T-cell (primary cell): ENCODE data around the gene FMN2. TPM values are rescaled to one million over a fixed set of nuclear protein-coding genes. Genes with fewer than 3 reads are reported as not detected.

Experiments
- ATAC-seq, 4 experiments: fragments of 200-7000 bp in 3 of 4; fragments of 150-1000 bp in 1 of 4; cut with Tn5 transposase; replicated peaks in 1 of 4; 1 replicate in 3 of 4; 2 replicates in 1 of 4; pipeline ENCODE4 v1.10.0; 2021; ENCODE audit warnings: moderate library complexity in 3 of 4, mild to moderate bottlenecking in 2 of 4, moderate number of reproducible peaks in 1 of 4
- CTCF ChIA-PET, 2 donors: fragments of 300-600 bp; sonication (Branson Sonifier 250); formaldehyde crosslinking; loops; one replicate each; lab custom pipeline; 2022; ENCODE audit warnings: antibody characterized with exemption in 2 of 2; lab: Charles Lee
- POLR2A ChIA-PET, 2 donors: fragments of 300-600 bp; sonication (Branson Sonifier 250); formaldehyde crosslinking; loops; one replicate each; lab custom pipeline; 2022; ENCODE audit warnings: antibody characterized with exemption in 2 of 2; lab: Charles Lee
- DNase-seq, 35 experiments: peaks; one replicate each; pipeline versions ENCODE4 v3.0.0 to v3.0.0-alpha.2; 2013 to 2023
- H3K27ac ChIP-seq: one replicate; pipeline ENCODE4 v1.5.1; 2013; ENCODE audit warnings: low read length
- H3K27me3 ChIP-seq, 2 experiments: replicated peaks in 1 of 2; 1 replicate in 1 of 2; 2 replicates in 1 of 2; pipeline versions ENCODE4 v1.6.1 to v1.7.0; 2013; ENCODE audit warnings: low read length in 1 of 2, mixed read lengths in 1 of 2; ENCODE audit not compliant: control insufficient read depth in 2 of 2, insufficient read depth in 2 of 2; ENCODE audit errors: extremely low read depth in 1 of 2
- H3K36me3 ChIP-seq, 2 donors: 1 replicate in 1 of 2; 2 replicates in 1 of 2; pipeline versions ENCODE4 v1.6.1 to v1.7.0; 2013; ENCODE audit warnings: low read length in 1 of 2; ENCODE audit not compliant: control insufficient read depth in 2 of 2, insufficient read depth in 1 of 2; ENCODE audit errors: extremely low read depth in 1 of 2
- H3K4me1 ChIP-seq, 2 experiments: 1 replicate in 1 of 2; 2 replicates in 1 of 2; pipeline versions ENCODE4 v1.6.1 to v1.7.0; 2013; ENCODE audit warnings: low read length in 2 of 2, mixed read lengths in 1 of 2; ENCODE audit not compliant: insufficient read depth in 2 of 2, control insufficient read depth in 1 of 2; ENCODE audit errors: extremely low read depth in 1 of 2
- H3K4me3 ChIP-seq, 2 donors: 1 replicate in 1 of 2; 2 replicates in 1 of 2; pipeline versions ENCODE4 v1.5.1 to v1.7.0; 2013; ENCODE audit warnings: mild to moderate bottlenecking in 2 of 2, low read length in 1 of 2, moderate library complexity in 1 of 2; ENCODE audit not compliant: control insufficient read depth in 1 of 2; ENCODE audit errors: extremely low read depth in 1 of 2
- H3K9me3 ChIP-seq: 2 replicates; pipeline ENCODE4 v1.7.0; 2013
- H3K27ac Mint-ChIP-seq, 2 donors: one replicate each; pipeline ENCODE4 v1.8.0; 2020 to 2021; ENCODE audit warnings: mild to moderate bottlenecking in 2 of 2, mixed read lengths in 2 of 2
- H3K27me3 Mint-ChIP-seq, 2 donors: one replicate each; pipeline ENCODE4 v1.8.0; 2021 to 2022; ENCODE audit warnings: mixed read lengths in 2 of 2
- H3K36me3 Mint-ChIP-seq: one replicate; pipeline ENCODE4 v1.8.0; 2021; ENCODE audit warnings: mixed read lengths
- H3K4me1 Mint-ChIP-seq, 3 donors: one replicate each; pipeline ENCODE4 v1.8.0; 2020 to 2022; ENCODE audit warnings: mixed read lengths in 3 of 3, mild to moderate bottlenecking in 1 of 3
- H3K4me3 Mint-ChIP-seq, 3 donors: one replicate each; pipeline ENCODE4 v1.8.0; 2020 to 2022; ENCODE audit warnings: mild to moderate bottlenecking in 3 of 3, mixed read lengths in 3 of 3, moderate library complexity in 3 of 3
- H3K9me3 Mint-ChIP-seq, 3 donors: one replicate each; pipeline ENCODE4 v1.8.0; 2020 to 2022; ENCODE audit warnings: mixed read lengths in 3 of 3
- WGBS: methylation state at CpG from one replicate; pipeline ENCODE4 v1.1.5; 2013; ENCODE audit warnings: missing lambda C conversion rate; ENCODE audit not compliant: insufficient coverage; 5-methylcytosine and 5-hydroxymethylcytosine counted together
- total RNA-seq, 35 experiments: library from RNA in 6 of 35; stranded (reverse) in 6 of 35; fragments of 120-200 nt in 1 of 35; gene quantifications; one replicate each; pipeline versions ENCODE4 v1.2.1 to v1.2.4 and lab custom pipeline; 2013 to 2026

FMN2 gene
- total RNA-seq (not detected), total RNA-seq (lab: John Stamatoyannopoulos, UW) (0 to 0.14 (median 0) reads per million in 29 experiments)
- total RNA-seq (2013) = not detected

DNA sequence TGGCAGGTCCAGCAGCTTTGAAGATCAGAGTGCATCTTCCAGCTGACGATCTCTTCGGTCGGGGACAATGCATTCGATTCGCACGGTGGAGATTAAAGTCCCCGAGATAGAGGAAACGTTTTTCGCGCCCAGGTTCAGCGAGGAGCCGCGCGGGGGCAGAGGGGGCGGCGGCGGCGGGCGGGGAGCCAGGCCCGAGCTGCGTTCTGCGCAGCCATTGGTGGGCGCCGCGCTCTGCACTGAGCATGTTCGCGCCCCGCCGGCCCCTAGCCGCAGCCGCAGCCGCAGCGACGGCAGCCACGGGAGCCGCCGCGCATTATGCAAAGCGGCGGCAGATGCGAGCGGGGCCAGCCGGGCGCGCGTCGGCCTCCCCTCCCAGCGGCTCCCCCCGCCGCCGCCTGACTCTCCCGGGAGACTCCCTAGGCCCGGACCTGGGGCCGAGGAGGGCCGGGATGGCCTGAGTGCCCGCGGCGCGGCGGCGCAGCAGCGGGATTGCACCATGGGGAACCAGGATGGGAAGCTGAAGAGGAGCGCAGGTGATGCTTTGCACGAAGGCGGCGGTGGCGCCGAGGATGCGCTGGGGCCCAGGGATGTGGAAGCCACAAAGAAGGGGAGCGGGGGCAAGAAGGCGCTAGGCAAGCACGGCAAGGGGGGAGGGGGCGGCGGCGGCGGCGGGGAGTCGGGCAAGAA is at the start of gene FMN2:
Gene FMN2, plus strand, starts transcription at position 270 of the 687 bp plus-strand sequence. Its CDS starts 227 bp downstream, at position 497.
- ChIA-PET CTCF (no interaction called here), POLR2A (no interaction called here)
- H3K4me1 Mint-ChIP-seq = peaks cover 0 to 11% (median 4%) of the 10 kb centered on the region in 3 donors
- H3K27ac Mint-ChIP-seq = no peak within 1 kb of the TSS
- no peak for ATAC-seq
- no peak for DNase-seq
- no peaks in the 10 kb centered on the region for H3K9me3 ChIP-seq
- H3K27me3 ChIP-seq = peaks cover 14 to 22% of the 10 kb centered on the region in 2 experiments
- peak within 1 kb of the TSS in 1 of 3 donors; percentile 46 for H3K4me3 Mint-ChIP-seq
- no peak within 1 kb of the TSS for H3K4me3 ChIP-seq
- H3K27ac ChIP-seq = no peak within 1 kb of the TSS
- H3K27me3 Mint-ChIP-seq = peaks cover 34 to 39% of the 10 kb centered on the region in 2 donors
- 2% methylated on average over 76 of the region's 78 CpGs for WGBS
- peaks cover 0 to 5% (median 0%) of the 10 kb centered on the region in 3 donors for H3K9me3 Mint-ChIP-seq
- no peaks in the 10 kb centered on the region for H3K36me3 ChIP-seq
- H3K36me3 Mint-ChIP-seq = no peaks in the 10 kb centered on the region
- no peaks in the 10 kb centered on the region for H3K4me1 ChIP-seq

DNA sequence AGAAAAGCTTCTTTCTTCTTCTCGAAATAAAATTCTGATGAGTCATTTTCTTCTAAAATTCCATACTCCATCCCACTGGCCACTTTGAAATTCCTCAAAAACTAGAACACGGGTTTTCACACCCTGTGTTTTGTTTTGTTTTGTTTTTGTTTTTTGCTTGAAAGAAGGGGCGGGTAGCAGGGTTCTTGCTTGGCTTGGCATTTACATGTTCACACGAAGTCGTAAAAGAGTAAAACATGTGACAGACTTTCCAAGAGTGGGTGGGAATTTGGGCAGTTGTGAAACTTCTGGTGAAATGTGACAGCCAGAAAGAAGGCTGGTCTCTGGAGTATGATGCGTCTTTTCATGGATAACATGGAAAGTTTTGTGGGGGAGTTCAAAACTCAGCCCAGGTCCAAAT is 47.1 kb upstream of the FMN2 start:
- ChIA-PET CTCF (no interaction called here), POLR2A (no interaction called here)
- 100% methylated on average over 3 of the region's 6 CpGs for WGBS
- Mint-ChIP-seq H3K27ac (no peak overlapping the region), H3K4me1 (no peaks in the 10 kb centered on the region), H3K4me3 (no peak overlapping the region), H3K36me3 (no peaks in the 10 kb centered on the region), H3K9me3 (peaks cover 0 to 3% (median 0%) of the 10 kb centered on the region in 3 donors), H3K27me3 (no peaks in the 10 kb centered on the region)
- Histone ChIP-seq H3K27ac (no peak overlapping the region), H3K27me3 (no peaks in the 10 kb centered on the region), H3K9me3 (no peaks in the 10 kb centered on the region), H3K4me3 (no peak overlapping the region), H3K36me3 (no peaks in the 10 kb centered on the region), H3K4me1 (no peaks in the 10 kb centered on the region)
- DNase-seq = no peak
- ATAC-seq = no peak

DNA sequence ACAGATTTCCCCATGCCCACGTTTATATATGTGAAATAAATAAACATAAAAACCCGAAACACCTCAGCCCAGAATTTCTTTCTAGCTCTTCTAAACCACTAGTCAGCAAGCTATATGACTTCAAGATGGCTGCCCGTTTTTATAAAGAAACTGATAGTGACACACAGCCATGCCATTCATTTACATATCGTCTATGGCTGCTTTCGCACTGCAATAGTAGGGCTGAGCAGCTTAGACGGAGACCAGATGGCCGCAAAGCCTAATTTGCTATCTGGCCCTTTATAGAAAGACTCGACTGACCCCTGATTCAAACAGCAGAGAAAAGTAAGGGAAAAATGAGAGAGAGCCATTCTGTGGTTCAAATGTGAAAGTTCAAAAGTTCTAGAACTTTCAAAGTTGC is 45.7 kb upstream of the FMN2 start:
- Histone ChIP-seq H3K4me3 (no peak overlapping the region), H3K36me3 (no peaks in the 10 kb centered on the region), H3K4me1 (no peaks in the 10 kb centered on the region), H3K27ac (no peak overlapping the region), H3K27me3 (no peaks in the 10 kb centered on the region), H3K9me3 (no peaks in the 10 kb centered on the region)
- Mint-ChIP-seq H3K36me3 (no peaks in the 10 kb centered on the region), H3K9me3 (no peaks in the 10 kb centered on the region), H3K4me1 (no peaks in the 10 kb centered on the region), H3K27ac (no peak overlapping the region), H3K27me3 (no peaks in the 10 kb centered on the region), H3K4me3 (no peak overlapping the region)
- ChIA-PET POLR2A (no interaction called here), CTCF (no interaction called here)
- no peak for DNase-seq
- WGBS = 76% methylated on average over 3 of the region's 8 CpGs
- ATAC-seq = no peak

DNA sequence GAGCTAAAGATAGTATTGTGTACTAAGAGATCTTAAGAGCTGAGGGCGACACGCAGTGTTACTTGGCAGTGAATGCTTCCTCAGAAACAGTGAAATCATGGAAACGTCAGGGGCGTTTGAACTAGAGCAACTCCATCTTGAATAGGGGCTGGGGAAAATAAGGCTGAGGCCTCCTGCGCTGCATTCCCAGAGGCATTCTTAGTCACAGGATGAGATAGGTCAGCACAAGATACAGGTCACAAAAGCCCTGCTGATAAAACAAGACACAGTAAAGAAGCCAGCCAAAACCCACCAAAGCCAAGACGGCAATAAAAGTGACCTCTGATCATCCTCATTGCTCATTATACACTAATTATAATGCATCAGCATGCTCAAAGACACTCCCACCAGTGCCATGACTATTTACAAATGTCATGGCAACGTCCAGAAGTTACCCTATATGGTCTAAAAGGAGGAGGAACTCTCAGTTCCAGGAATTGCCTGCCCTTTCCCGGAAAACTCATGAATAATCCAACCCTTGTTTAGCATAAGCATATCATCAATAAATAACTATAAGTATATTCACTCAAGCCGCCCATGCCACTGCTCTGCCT is 37.5 kb upstream of the FMN2 start:
- H3K4me1 Mint-ChIP-seq = no peaks in the 10 kb centered on the region

DNA sequence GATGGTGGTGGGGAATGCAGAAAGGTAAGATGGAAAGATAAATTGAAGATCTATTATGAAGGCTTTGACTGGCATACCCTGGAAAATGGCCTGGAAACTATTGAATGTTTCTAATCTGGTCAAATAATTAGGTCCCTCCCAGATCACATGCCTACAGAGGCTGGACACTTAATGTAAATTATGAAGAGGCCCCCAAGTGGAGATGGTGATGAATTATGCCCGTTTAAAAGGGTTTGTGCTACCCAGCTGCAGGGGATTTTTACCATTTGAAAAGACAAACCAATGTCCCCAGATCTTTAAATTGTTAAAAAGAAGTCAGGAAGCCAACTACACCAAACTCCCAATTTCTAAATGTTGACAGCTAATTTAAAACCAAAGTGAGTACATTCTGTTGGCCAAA is 35.7 kb upstream of the FMN2 start:
- H3K27ac ChIP-seq = no peak overlapping the region
- Mint-ChIP-seq H3K27ac (no peak overlapping the region), H3K4me3 (no peak overlapping the region), H3K27me3 (peaks cover 0 to 1% of the 10 kb centered on the region in 2 donors), H3K36me3 (no peaks in the 10 kb centered on the region), H3K9me3 (peaks cover 0 to 9% (median 4%) of the 10 kb centered on the region in 3 donors), H3K4me1 (no peaks in the 10 kb centered on the region)
- ATAC-seq (no peak), DNase-seq (no peak)
- no peak overlapping the region for H3K4me3 ChIP-seq
- POLR2A ChIA-PET = no interaction called here
- WGBS = no CpG with 5 or more reads among the region's 1 CpG
- no peaks in the 10 kb centered on the region for H3K9me3 ChIP-seq
- H3K36me3 ChIP-seq = no peaks in the 10 kb centered on the region
- CTCF ChIA-PET = no interaction called here
- no peaks in the 10 kb centered on the region for H3K4me1 ChIP-seq
- no peaks in the 10 kb centered on the region for H3K27me3 ChIP-seq

More for the DNA sequence above, 37.5 kb upstream of the FMN2 start:
- 76% methylated on average over 8 of the region's 9 CpGs for WGBS
- Mint-ChIP-seq H3K27me3 (peaks cover 0 to 1% of the 10 kb centered on the region in 2 donors), H3K36me3 (no peaks in the 10 kb centered on the region), H3K9me3 (peaks cover 0 to 9% (median 4%) of the 10 kb centered on the region in 3 donors), H3K4me3 (no peak overlapping the region), H3K27ac (no peak overlapping the region)
- Histone ChIP-seq H3K4me1 (no peaks in the 10 kb centered on the region), H3K9me3 (no peaks in the 10 kb centered on the region), H3K4me3 (no peak overlapping the region), H3K27ac (no peak overlapping the region), H3K36me3 (no peaks in the 10 kb centered on the region), H3K27me3 (no peaks in the 10 kb centered on the region)
- CTCF ChIA-PET = no interaction called here
- POLR2A ChIA-PET = no interaction called here
- DNase-seq (no peak), ATAC-seq (no peak)

DNA sequence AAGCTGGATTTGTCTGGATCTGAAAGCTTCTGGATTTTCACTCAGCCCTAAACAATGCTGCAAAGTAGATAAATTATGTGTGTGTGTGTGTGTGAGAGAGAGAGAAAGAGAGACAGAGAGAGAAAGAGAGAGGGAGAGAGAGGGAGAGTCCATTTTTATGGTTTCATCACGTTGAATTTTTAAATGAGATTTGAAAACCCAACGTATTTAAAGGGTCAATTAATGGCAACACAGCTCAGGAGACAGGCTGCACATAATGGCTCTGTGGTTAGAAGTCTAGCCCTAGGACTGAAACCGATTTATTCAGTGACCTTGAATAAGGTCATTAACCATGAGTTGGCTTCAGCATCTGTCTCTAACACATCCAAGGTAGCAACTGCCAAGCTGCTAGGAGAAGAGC is 35.3 kb upstream of the FMN2 start:
- Histone ChIP-seq H3K36me3 (no peaks in the 10 kb centered on the region), H3K4me1 (no peaks in the 10 kb centered on the region), H3K9me3 (no peaks in the 10 kb centered on the region), H3K27me3 (no peaks in the 10 kb centered on the region), H3K4me3 (no peak overlapping the region), H3K27ac (no peak overlapping the region)
- ChIA-PET POLR2A (no interaction called here), CTCF (no interaction called here)
- Mint-ChIP-seq H3K4me3 (no peak overlapping the region), H3K9me3 (peaks cover 1 to 9% (median 4%) of the 10 kb centered on the region in 3 donors), H3K27ac (no peak overlapping the region), H3K4me1 (no peaks in the 10 kb centered on the region), H3K36me3 (no peaks in the 10 kb centered on the region), H3K27me3 (peaks cover 0 to 1% of the 10 kb centered on the region in 2 donors)
- ATAC-seq (no peak), DNase-seq (no peak)
- WGBS = 56% methylated on average over 2 of the region's 3 CpGs
